HCT116 (cell line): ENCODE results near the gene DOCK11.

ENCODE experiments used
- CEBPB ChIP-seq: IDR thresholded peaks from 2 replicates; pipeline ENCODE4 v1.6.1; 2012; ENCODE audit warnings: low read depth
- ELF1 ChIP-seq: IDR thresholded peaks from 2 replicates; pipeline ENCODE4 v1.6.1; 2012; ENCODE audit warnings: low read depth, borderline replicate concordance
- EZH2 ChIP-seq: fragments of 200-600 bp; sonication (generic); IDR thresholded peaks from 2 replicates; pipeline ENCODE4 v1.6.1; 2017; ENCODE audit warnings: antibody characterized with exemption, mixed run types
- EZH2phosphoT487 ChIP-seq: fragments of 200-600 bp; IDR thresholded peaks from 2 replicates; pipeline ENCODE4 v1.6.1; 2018; ENCODE audit warnings: antibody characterized with exemption, borderline replicate concordance
- JUND ChIP-seq: IDR thresholded peaks from 2 replicates; pipeline ENCODE4 v1.6.1; 2012
- POLR2A ChIP-seq: IDR thresholded peaks from 2 replicates; pipeline ENCODE4 v1.7.0; 2011; ENCODE audit warnings: borderline replicate concordance; ENCODE audit not compliant: insufficient read depth, insufficient read length; ENCODE audit errors: extremely low read depth
- POLR2AphosphoS5 ChIP-seq: IDR thresholded peaks from 2 replicates; pipeline ENCODE4 v1.6.1; 2011; ENCODE audit warnings: mild to moderate bottlenecking, low read depth, low read length, moderate library complexity
- TF ChIP-seq, protein P1 (sequence below): IDR thresholded peaks from 2 replicates; pipeline ENCODE4 v1.6.1; 2012; ENCODE audit warnings: low read depth
- TF ChIP-seq, protein P2 (sequence below), 3 experiments: fragments of 200-600 bp in 1 of 3; sonication (generic) in 1 of 3; IDR thresholded peaks in 2 of 3; conservative IDR thresholded peaks in 1 of 3; 2 replicates each; pipeline ENCODE4 v1.5.1; 2012 to 2017; ENCODE audit warnings: low read depth in 2 of 3, low read length in 2 of 3, antibody characterized with exemption in 1 of 3, borderline replicate concordance in 1 of 3, control low read depth in 1 of 3, mild to moderate bottlenecking in 1 of 3, mixed read lengths in 1 of 3, mixed run types in 1 of 3, moderate library complexity in 1 of 3; ENCODE audit not compliant: insufficient read depth in 1 of 3
- TF ChIP-seq, protein P3 (sequence below): IDR thresholded peaks from 2 replicates; pipeline ENCODE4 v1.6.1; 2012

DNA sequence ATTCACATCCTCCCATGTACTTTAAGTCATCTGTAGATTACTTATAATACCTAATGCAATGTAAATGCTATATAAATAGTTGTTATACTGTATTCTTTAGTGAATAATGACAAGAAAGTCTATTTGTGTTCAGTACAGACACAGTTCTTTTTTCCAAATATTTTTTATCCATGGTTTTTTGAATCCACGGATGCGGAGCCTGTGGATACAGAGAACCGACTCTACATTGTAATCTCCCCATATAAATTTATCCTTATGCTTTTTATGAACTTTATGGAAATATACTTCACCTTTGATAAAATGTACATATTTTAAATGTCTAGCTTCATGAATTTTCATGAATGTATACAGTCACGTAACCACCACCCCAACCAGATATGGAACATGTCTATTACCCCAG, 88.2 kb downstream of the DOCK11 start:
- TF ChIP-seq POLR2A (no peak), POLR2AphosphoS5 (no peak), ELF1 (no peak), EZH2 (no peak), JUND (no peak), CEBPB (no peak), EZH2phosphoT487 (no peak)
- TF ChIP-seq, protein P1, sequence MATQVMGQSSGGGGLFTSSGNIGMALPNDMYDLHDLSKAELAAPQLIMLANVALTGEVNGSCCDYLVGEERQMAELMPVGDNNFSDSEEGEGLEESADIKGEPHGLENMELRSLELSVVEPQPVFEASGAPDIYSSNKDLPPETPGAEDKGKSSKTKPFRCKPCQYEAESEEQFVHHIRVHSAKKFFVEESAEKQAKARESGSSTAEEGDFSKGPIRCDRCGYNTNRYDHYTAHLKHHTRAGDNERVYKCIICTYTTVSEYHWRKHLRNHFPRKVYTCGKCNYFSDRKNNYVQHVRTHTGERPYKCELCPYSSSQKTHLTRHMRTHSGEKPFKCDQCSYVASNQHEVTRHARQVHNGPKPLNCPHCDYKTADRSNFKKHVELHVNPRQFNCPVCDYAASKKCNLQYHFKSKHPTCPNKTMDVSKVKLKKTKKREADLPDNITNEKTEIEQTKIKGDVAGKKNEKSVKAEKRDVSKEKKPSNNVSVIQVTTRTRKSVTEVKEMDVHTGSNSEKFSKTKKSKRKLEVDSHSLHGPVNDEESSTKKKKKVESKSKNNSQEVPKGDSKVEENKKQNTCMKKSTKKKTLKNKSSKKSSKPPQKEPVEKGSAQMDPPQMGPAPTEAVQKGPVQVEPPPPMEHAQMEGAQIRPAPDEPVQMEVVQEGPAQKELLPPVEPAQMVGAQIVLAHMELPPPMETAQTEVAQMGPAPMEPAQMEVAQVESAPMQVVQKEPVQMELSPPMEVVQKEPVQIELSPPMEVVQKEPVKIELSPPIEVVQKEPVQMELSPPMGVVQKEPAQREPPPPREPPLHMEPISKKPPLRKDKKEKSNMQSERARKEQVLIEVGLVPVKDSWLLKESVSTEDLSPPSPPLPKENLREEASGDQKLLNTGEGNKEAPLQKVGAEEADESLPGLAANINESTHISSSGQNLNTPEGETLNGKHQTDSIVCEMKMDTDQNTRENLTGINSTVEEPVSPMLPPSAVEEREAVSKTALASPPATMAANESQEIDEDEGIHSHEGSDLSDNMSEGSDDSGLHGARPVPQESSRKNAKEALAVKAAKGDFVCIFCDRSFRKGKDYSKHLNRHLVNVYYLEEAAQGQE, result no peak
- TF ChIP-seq, protein P2, sequence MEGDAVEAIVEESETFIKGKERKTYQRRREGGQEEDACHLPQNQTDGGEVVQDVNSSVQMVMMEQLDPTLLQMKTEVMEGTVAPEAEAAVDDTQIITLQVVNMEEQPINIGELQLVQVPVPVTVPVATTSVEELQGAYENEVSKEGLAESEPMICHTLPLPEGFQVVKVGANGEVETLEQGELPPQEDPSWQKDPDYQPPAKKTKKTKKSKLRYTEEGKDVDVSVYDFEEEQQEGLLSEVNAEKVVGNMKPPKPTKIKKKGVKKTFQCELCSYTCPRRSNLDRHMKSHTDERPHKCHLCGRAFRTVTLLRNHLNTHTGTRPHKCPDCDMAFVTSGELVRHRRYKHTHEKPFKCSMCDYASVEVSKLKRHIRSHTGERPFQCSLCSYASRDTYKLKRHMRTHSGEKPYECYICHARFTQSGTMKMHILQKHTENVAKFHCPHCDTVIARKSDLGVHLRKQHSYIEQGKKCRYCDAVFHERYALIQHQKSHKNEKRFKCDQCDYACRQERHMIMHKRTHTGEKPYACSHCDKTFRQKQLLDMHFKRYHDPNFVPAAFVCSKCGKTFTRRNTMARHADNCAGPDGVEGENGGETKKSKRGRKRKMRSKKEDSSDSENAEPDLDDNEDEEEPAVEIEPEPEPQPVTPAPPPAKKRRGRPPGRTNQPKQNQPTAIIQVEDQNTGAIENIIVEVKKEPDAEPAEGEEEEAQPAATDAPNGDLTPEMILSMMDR (IDR thresholded peaks at IDR 0.05 in 2 of 3, conservative IDR thresholded peaks at IDR 0.05 in 1 of 3; ENCODE audit: borderline replicate concordance in 1 of 3, insufficient read depth in 1 of 3, low read depth in 2 of 3, low read length in 2 of 3), result no peak
- TF ChIP-seq, protein P3, sequence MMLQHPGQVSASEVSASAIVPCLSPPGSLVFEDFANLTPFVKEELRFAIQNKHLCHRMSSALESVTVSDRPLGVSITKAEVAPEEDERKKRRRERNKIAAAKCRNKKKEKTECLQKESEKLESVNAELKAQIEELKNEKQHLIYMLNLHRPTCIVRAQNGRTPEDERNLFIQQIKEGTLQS, result no peak
